HG03064 (cell line): ENCODE results near the gene PARP8.
"Not testable (repeated sequence)": the region's sequence is repeated elsewhere in the genome, so short reads cannot be mapped to it uniquely, and the experiment has no call there.

Experiments used
- ATAC-seq: cut with Tn5 transposase; IDR thresholded peaks from one replicate; pipeline ENCODE4 v1.9.1; 2021; ENCODE audit warnings: low read depth; ENCODE audit not compliant: unreplicated experiment

Gene PARP8

GRCh38 chr5:50679554-50679953, 13.1 kb downstream of the PARP8 start:
- ATAC-seq = not testable (repeated sequence)

GRCh38 chr5:50684721-50685120, 18.3 kb downstream of the PARP8 start:
- ATAC-seq = no peak

GRCh38 chr5:50687548-50687947, 21.1 kb downstream of the PARP8 start:
- no peak for ATAC-seq

GRCh38 chr5:50691399-50692016, 25.1 kb downstream of the PARP8 start:
- ATAC-seq = no peak

- ATAC-seq = no peak
These were observed 27.7 kb downstream of the PARP8 start for GRCh38 chr5:50694027-50694590.

GRCh38 chr5:50694626-50695025, 28.2 kb downstream of the PARP8 start:
- ATAC-seq = not testable (repeated sequence)

GRCh38 chr5:50697739-50698138, 31.3 kb downstream of the PARP8 start:
- peak; percentile 56 for ATAC-seq

- no peak for ATAC-seq
These were observed 33.3 kb downstream of the PARP8 start for GRCh38 chr5:50699737-50700136.

- ATAC-seq = no peak
These were observed 34.3 kb downstream of the PARP8 start for GRCh38 chr5:50700706-50701105.

- ATAC-seq = no peak
These were observed 36.4 kb downstream of the PARP8 start for GRCh38 chr5:50702615-50703366.

- no peak for ATAC-seq
These were observed 36.9 kb downstream of the PARP8 start for GRCh38 chr5:50703367-50703666.

GRCh38 chr5:50704730-50705129, 38.3 kb downstream of the PARP8 start:
- no peak for ATAC-seq

- ATAC-seq = no peak
These were observed 43.0 kb downstream of the PARP8 start for GRCh38 chr5:50709471-50709870.

- ATAC-seq = peak; percentile 23
These were observed 44.4 kb downstream of the PARP8 start for GRCh38 chr5:50710838-50711237.

- peak; percentile 94 for ATAC-seq
These were observed 44.8 kb downstream of the PARP8 start for GRCh38 chr5:50711280-50711679.

GRCh38 chr5:50712479-50712878, 46.0 kb downstream of the PARP8 start:
- ATAC-seq = no peak

GRCh38 chr5:50715001-50715400, 48.6 kb downstream of the PARP8 start:
- no peak for ATAC-seq

- no peak for ATAC-seq
These were observed 49.7 kb downstream of the PARP8 start for GRCh38 chr5:50716134-50716533.

- ATAC-seq = no peak
These were observed 51.2 kb downstream of the PARP8 start for GRCh38 chr5:50717651-50718050.

GRCh38 chr5:50720061-50720710, 53.7 kb downstream of the PARP8 start:
- ATAC-seq = no peak

GRCh38 chr5:50722223-50722622, 55.8 kb downstream of the PARP8 start:
- ATAC-seq = no peak

- no peak for ATAC-seq
These were observed 57.8 kb downstream of the PARP8 start for GRCh38 chr5:50724262-50724661.
